ENCODE measurements around the gene PACRGL.

DNA sequence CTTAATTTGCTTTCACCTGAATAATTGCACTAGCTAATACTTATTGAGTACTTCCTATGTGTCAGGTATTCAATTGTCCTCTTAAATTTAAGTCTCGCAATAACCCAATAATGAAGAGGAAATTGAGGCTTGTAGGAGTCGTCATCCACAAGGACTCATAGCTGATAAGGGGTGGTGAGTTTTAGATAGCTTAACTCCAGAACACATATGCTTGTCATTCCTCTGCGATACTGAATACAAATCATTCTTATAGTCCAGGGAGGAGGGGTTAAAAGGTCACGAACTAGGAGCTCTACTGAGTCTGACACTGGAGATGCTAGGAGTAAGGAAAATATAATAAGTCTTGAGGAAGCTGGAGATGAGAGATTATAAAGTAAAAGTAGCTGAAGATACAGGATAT, 1.4 kb upstream of the PACRGL start:
- TF ChIP-seq, protein P1, sequence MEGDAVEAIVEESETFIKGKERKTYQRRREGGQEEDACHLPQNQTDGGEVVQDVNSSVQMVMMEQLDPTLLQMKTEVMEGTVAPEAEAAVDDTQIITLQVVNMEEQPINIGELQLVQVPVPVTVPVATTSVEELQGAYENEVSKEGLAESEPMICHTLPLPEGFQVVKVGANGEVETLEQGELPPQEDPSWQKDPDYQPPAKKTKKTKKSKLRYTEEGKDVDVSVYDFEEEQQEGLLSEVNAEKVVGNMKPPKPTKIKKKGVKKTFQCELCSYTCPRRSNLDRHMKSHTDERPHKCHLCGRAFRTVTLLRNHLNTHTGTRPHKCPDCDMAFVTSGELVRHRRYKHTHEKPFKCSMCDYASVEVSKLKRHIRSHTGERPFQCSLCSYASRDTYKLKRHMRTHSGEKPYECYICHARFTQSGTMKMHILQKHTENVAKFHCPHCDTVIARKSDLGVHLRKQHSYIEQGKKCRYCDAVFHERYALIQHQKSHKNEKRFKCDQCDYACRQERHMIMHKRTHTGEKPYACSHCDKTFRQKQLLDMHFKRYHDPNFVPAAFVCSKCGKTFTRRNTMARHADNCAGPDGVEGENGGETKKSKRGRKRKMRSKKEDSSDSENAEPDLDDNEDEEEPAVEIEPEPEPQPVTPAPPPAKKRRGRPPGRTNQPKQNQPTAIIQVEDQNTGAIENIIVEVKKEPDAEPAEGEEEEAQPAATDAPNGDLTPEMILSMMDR (IDR thresholded peaks at IDR 0.05) = no peak
- TF ChIP-seq POLR2A (IDR thresholded peaks at IDR 0.05) (no peak), EP300 (IDR thresholded peaks at IDR 0.05) (no peak)
